Panc1 (cell line): ENCODE results near the gene SPTLC2. TPM values are rescaled to one million over a fixed set of nuclear protein-coding genes. Genes with fewer than 3 reads are reported as not detected.

Source experiments
- ATAC-seq: fragments of 200-7000 bp; cut with Tn5 transposase; 2 replicates; pipeline ENCODE4 v1.9.1; 2020; ENCODE audit warnings: mild to moderate bottlenecking, moderate library complexity
- BruUV-seq: library from RNA; stranded (reverse); fragments of 400-500 nt; replicated peaks from 2 replicates; lab custom pipeline; 2021; lab: Mats Ljungman, UMichigan
- CTCF ChIA-PET: fragments of 300-600 bp; sonication (Branson Sonifier 250); formaldehyde crosslinking; loops from one replicate; lab custom pipeline; 2022; ENCODE audit warnings: antibody characterized with exemption; lab: Charles Lee
- POLR2A ChIA-PET: fragments of 300-600 bp; sonication (Branson Sonifier 250); formaldehyde crosslinking; loops from one replicate; lab custom pipeline; 2022; ENCODE audit warnings: antibody characterized with exemption; lab: Charles Lee
- DNase-seq: peaks from one replicate; pipeline ENCODE4 v3.0.0-alpha.2; 2010; ENCODE audit warnings: low read depth, low spot score
- H3K27ac ChIP-seq: 2 replicates; pipeline ENCODE4 v1.5.1; 2011; ENCODE audit warnings: mild to moderate bottlenecking, low read length, inconsistent platforms
- H3K27me3 ChIP-seq: fragments of 200-500 bp; sonication (Bioruptor generic); 2 replicates; pipeline ENCODE4 v1.6.0; 2014; ENCODE audit warnings: low read length, inconsistent platforms; ENCODE audit not compliant: control insufficient read depth, insufficient read depth
- H3K36me3 ChIP-seq: fragments of 200-500 bp; sonication (Bioruptor generic); 2 replicates; pipeline ENCODE4 v1.5.1; 2014; ENCODE audit warnings: inconsistent platforms, mild to moderate bottlenecking, low read length, moderate library complexity; ENCODE audit not compliant: control insufficient read depth, insufficient read depth
- H3K4me1 ChIP-seq: 2 replicates; pipeline ENCODE4 v1.5.1; 2011; ENCODE audit warnings: inconsistent platforms, mild to moderate bottlenecking, low read length, moderate library complexity; ENCODE audit not compliant: control insufficient read depth, insufficient read depth
- H3K4me3 ChIP-seq, 2 experiments: 2 replicates each; pipeline ENCODE4 v1.5.1; 2011 to 2012; ENCODE audit warnings: low read depth in 2 of 2, low read length in 2 of 2, mild to moderate bottlenecking in 2 of 2, inconsistent platforms in 1 of 2, moderate library complexity in 1 of 2
- H3K9me3 ChIP-seq: fragments of 200-500 bp; sonication (Bioruptor generic); 2 replicates; pipeline ENCODE4 v1.5.1; 2014; ENCODE audit warnings: low read depth, mild to moderate bottlenecking, inconsistent platforms, low read length, moderate library complexity; ENCODE audit not compliant: control insufficient read depth, insufficient read depth
- CTCF ChIP-seq: fragments of 450-650 bp; IDR thresholded peaks from 2 replicates; pipeline ENCODE4 v1.5.1; 2017; ENCODE audit warnings: mild to moderate bottlenecking
- POLR2AphosphoS5 ChIP-seq: IDR thresholded peaks from 2 replicates; pipeline ENCODE4 v1.6.1; 2012; ENCODE audit warnings: mild to moderate bottlenecking, low read depth, low read length, moderate library complexity
- REST ChIP-seq, 2 experiments: IDR thresholded peaks; 2 replicates each; pipeline ENCODE4 v1.6.1; 2011 to 2012; ENCODE audit warnings: low read depth in 2 of 2, control low read depth in 1 of 2, low read length in 1 of 2, mild to moderate bottlenecking in 1 of 2, moderate library complexity in 1 of 2; ENCODE audit not compliant: insufficient read depth in 1 of 2
- SIN3A ChIP-seq: IDR thresholded peaks from 2 replicates; pipeline ENCODE4 v1.6.1; 2012; ENCODE audit warnings: low read depth, mild to moderate bottlenecking, low read length, moderate library complexity, borderline replicate concordance; ENCODE audit not compliant: insufficient read depth
- TCF7L2 ChIP-seq: IDR thresholded peaks from 2 replicates; pipeline ENCODE4 v1.6.1; 2011; ENCODE audit warnings: mild to moderate bottlenecking, low read depth, low read length, inconsistent platforms
- in situ Hi-C: cut with HindIII; loops from 2 replicates; pipeline ENCODE4 v1.10.0; 2016; ENCODE audit warnings: low sequenced_read_pairs, low pct_unique_long_range_greater_than_20kb
- intact Hi-C: fragments of 100-400 bp; cut with micrococcal nuclease; formaldehyde crosslinking; loops from one replicate; pipeline ENCODE4 v1.10.0; 2022; ENCODE audit not compliant: unreplicated experiment
- total RNA-seq: library from RNA; stranded (reverse); gene quantifications from one replicate; pipeline ENCODE4 v1.2.1, GENCODE V29; 2021; ENCODE audit not compliant: unreplicated experiment

The SPTLC2 gene
- total RNA-seq, 1 experiment from 2014 or later, result 21.0 TPM

GRCh38 chr14:77543637-77544334, 72.7 kb downstream of the SPTLC2 start:
- in situ Hi-C loops (no loop called here), intact Hi-C loops (loop anchor here (10.0 kb wide), 1 partner anchor 79 kb away; no protein-coding TSS in a partner anchor)
- Histone ChIP-seq H3K27me3 (no peaks in the 10 kb centered on the region), H3K9me3 (no peaks in the 10 kb centered on the region), H3K27ac (no peak overlapping the region), H3K4me1 (no peaks in the 10 kb centered on the region), H3K36me3 (peaks cover 4% of the 10 kb centered on the region), H3K4me3 (no peak overlapping the region)
- POLR2A ChIA-PET, result no interaction called here
- DNase-seq, result no peak
- no peak for ATAC-seq
- no peak for TF ChIP-seq REST (IDR thresholded peaks at IDR 0.05; ENCODE audit: insufficient read depth in 1 of 2, low read depth in 2 of 2, low read length in 1 of 2)
- no peak for TF ChIP-seq SIN3A
- no peak for TF ChIP-seq POLR2AphosphoS5
- no peak for TF ChIP-seq CTCF
- no peak for TF ChIP-seq TCF7L2
- CTCF ChIA-PET, result no interaction called here
- BruUV-seq, result no TSS peak

GRCh38 chr14:77543240-77543551, 73.2 kb downstream of the SPTLC2 start:
- POLR2A ChIA-PET, result no interaction called here
- no peaks in the 10 kb centered on the region for H3K27me3 ChIP-seq
- ATAC-seq, result no peak
- H3K36me3 ChIP-seq, result no peaks in the 10 kb centered on the region; the same call in 1 of the 2 replicates
- DNase-seq, result no peak
- TF ChIP-seq REST (IDR thresholded peaks at IDR 0.05; ENCODE audit: insufficient read depth in 1 of 2, low read depth in 2 of 2, low read length in 1 of 2), result no peak
- TF ChIP-seq SIN3A, result no peak
- no peak for TF ChIP-seq CTCF
- no peak for TF ChIP-seq POLR2AphosphoS5
- TF ChIP-seq TCF7L2, result no peak
- H3K4me1 ChIP-seq, result no peaks in the 10 kb centered on the region
- H3K27ac ChIP-seq, result no peak overlapping the region
- BruUV-seq, result no TSS peak
- no peak overlapping the region for H3K4me3 ChIP-seq
- CTCF ChIA-PET, result no interaction called here
- no peaks in the 10 kb centered on the region for H3K9me3 ChIP-seq
- intact Hi-C loops (loop anchor here (10.0 kb wide), 1 partner anchor 78 kb away; no protein-coding TSS in a partner anchor), in situ Hi-C loops (no loop called here)
